Fibroblast of lung (primary cell): Measurements from ENCODE around the gene CCL2.

Experiments
- EZH2 ChIP-seq: IDR thresholded peaks from 2 replicates; pipeline ENCODE4 v1.5.1; 2012; ENCODE audit warnings: low read length, control low read depth, mild to moderate bottlenecking; ENCODE audit errors: missing control alignments
- TF ChIP-seq, protein P1 (sequence below), 2 donors: IDR thresholded peaks in 1 of 2; conservative IDR thresholded peaks in 1 of 2; 1 replicate in 1 of 2; 2 replicates in 1 of 2; pipeline ENCODE4 v1.5.1; 2011 to 2012; ENCODE audit warnings: low read length in 2 of 2, control low read depth in 1 of 2, inconsistent platforms in 1 of 2, low read depth in 1 of 2, mild to moderate bottlenecking in 1 of 2

DNA sequence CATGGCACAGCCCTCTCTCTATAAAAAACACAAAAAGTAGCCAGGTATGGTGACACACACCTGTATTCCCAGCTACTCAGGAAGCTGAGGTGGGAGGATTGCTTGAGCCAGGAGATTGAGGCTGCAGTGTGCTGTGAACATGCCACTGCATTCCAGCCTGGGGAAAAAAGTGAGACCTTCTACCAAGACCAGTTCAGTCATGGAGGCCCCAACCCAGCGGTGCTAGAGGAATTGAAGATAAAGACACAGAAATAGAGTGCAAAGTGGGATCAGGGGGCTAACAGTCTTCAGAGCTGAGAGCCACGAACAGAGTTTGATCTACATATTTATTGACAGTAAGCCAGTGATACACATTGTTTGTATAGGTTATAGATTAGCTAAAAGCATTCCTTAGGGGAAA lies 48.5 kb downstream of the CCL2 start:
- TF ChIP-seq, protein P1, sequence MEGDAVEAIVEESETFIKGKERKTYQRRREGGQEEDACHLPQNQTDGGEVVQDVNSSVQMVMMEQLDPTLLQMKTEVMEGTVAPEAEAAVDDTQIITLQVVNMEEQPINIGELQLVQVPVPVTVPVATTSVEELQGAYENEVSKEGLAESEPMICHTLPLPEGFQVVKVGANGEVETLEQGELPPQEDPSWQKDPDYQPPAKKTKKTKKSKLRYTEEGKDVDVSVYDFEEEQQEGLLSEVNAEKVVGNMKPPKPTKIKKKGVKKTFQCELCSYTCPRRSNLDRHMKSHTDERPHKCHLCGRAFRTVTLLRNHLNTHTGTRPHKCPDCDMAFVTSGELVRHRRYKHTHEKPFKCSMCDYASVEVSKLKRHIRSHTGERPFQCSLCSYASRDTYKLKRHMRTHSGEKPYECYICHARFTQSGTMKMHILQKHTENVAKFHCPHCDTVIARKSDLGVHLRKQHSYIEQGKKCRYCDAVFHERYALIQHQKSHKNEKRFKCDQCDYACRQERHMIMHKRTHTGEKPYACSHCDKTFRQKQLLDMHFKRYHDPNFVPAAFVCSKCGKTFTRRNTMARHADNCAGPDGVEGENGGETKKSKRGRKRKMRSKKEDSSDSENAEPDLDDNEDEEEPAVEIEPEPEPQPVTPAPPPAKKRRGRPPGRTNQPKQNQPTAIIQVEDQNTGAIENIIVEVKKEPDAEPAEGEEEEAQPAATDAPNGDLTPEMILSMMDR (conservative IDR thresholded peaks at IDR 0.05 in 1 of 2, IDR thresholded peaks at IDR 0.05 in 1 of 2; ENCODE audit: low read depth in 1 of 2, low read length in 2 of 2): no peak
- no peak for TF ChIP-seq EZH2
